Raji (cell line): Measurements from ENCODE around the gene SRCAP.
A peak's percentile ranks its signal among the peaks of the same experiment; 100 is the strongest.

Experiments
- POLR2A ChIP-seq: IDR thresholded peaks from 2 replicates; pipeline ENCODE4 v1.6.1; 2011; ENCODE audit warnings: low read depth, low read length, control low read depth; ENCODE audit not compliant: insufficient read depth

SRCAP gene

DNA sequence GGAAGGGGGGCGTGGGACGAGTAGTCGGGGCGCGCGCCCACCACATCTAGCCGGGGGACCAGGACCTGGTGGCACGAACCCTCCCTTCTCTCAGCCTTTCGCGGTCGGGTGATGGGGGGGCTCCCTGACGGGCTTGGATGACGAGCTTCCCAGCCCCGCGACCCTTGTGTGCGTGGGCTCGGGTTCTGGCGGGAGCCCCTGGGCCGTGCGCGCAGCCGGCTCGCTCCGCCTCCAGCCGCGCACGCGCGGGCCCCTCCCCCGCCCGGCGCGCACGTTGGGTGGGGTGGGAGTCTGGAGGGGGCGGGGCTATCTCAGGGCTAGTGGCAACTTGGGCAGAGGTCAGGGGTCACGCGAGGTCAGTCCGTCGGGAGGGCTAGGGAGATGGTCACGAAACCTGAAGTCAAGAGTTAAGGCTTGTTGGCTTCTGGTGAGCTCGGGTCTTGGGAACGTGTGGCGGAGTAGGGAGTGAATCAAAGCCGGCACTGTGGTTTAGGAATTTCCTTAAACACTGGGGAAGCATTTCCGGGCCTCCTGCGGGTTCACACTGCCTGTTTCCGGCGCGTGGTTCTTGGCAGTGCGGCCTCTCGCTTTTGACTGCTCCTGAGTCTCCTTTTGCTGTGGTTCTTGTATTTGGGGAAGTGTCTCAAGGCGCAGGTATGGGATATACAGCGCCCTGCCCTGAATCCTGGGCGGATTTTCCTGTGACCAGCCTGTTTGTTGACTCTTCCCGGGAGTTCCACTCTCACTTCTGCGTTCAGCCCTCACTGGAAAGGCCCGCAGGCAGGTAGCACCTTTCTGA, at the start of gene SRCAP:
Gene SRCAP, plus strand, starts transcription at position 356 of the 799 bp plus-strand sequence. CDS start 1,654 bp downstream, outside the sequence.
- peak; percentile 75 for TF ChIP-seq POLR2A

DNA sequence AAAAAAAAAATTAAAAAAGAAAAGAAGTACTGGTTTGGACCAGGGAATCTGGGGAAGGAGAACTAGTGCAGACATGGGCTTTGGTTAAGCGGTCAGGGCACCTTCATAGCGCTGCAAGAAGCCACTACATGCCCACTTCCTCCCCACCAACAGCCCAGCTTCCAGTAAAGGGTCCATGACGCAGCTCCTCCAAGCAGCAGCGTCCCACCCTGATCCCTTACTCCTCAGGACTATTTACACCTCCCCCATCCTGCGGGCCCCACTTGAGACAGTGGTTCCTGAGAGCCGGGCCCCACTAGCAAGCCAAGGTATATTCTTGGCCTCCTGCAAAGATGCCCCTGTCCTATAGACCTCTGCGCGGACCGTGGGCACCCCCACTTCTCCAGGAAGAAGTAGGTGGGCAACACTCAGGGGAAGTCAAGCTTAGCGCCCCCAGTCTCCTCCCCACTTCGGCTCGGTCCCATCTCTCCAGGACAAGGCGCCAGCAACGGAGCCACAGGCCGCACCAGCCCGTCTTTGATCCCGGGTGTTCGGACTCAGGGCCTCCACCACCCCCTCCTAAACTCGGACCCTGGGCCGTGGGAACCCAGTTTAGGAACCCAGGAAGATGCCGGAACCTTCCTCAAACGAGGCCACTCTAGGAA, 49.1 kb upstream of the SRCAP start:
- no peak for TF ChIP-seq POLR2A

DNA sequence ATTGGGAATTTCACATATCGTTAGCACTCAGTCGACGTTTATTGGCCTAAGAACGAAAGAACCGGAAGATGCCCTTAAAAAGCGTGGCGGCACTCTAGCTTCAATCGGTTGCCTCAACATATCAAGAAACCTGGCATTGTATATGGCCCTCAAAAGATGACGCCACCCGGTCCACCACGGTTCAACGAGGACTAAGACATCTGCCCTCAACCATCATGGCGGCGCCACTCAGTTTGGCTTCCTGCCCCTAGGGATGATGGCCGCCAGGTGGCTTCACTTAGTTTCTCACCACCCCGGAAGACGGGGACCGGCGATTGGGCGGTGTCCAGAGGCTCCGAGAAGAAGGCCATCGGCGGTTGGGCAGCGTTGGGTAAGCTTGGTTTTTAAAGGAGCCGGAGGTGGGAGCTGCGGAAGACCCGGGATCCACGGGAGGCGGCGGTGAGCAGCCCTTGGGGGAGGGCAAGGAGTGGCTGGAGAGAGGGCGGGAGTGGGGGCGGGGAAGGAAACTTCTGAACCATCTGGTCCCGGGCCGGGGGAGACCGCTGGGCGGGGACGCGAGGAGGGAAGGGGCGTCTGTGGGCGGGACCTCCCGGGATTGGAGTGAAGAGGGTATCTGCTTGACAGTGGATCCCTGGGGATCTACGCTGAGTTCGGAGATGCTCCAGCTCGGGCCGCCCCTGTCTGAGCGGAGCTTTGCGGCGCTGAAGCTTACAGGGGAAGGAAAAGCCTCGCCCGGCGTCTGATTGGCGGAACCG, 48.4 kb upstream of the SRCAP start, which contains the start of gene PRR14:
Gene PRR14, plus strand, starts transcription at position 592 of the 755 bp plus-strand sequence. CDS start 686 bp downstream, outside the sequence.
- peak; percentile 66 for TF ChIP-seq POLR2A

DNA sequence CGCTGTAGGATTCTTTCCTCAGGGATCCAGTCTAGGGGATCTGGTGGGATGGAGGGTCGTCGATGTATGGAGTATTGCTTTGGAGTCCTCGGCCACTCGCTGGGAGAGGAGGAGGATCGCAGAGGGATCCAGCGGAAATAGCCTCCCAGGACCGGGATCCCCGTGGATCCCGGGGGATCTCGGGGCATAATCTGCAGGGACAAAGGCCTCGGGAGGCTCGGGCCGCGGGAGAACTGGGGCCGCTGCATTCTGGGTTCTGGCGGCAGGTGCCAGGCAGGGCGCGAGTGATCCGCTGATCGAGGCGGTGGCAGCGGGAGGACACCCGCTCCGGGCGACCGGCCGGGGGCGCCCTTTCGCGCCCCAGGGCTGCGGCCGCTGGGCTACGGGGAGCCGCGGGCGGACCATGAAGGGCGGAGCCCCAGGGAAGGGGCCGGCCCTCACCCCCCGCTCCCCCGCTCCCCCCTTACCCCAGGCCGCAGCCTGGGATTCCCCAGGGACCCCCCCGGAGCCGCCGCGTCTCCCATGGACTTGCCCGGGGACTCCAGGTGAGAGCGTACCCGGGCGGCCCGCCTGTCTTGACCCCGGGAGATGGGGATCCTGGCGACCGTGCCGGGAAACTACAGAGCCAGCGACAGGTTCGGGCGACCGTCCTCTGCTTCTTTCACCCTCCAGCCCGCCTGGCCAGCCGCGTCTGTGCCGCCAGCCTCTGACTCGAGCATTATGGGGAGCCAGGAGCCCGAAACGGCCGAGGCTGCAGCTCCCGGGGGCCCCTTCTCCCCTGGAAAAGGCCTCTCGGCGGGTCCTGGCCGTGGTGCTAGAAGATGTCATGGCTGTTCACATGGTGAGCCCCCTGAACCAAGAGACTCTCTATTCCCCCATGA, 47.6 kb upstream of the SRCAP start:
- peak; percentile 53; the same call in 1 of the 2 replicates for TF ChIP-seq POLR2A

DNA sequence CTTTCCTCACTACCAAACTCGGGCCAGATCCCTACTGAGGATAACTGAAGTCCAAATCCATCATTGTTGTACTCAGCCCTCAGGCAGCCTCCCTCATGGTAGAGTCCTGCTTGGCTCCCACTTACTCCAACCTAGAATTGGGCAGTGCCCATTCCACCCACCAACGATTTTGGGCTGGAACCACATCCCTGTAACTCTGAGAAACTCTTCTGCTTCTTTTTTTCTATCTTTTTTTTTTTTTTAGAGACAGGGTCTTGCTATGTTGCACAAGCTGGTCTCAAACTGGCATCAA, 47.0 kb upstream of the SRCAP start:
- no peak for TF ChIP-seq POLR2A

DNA sequence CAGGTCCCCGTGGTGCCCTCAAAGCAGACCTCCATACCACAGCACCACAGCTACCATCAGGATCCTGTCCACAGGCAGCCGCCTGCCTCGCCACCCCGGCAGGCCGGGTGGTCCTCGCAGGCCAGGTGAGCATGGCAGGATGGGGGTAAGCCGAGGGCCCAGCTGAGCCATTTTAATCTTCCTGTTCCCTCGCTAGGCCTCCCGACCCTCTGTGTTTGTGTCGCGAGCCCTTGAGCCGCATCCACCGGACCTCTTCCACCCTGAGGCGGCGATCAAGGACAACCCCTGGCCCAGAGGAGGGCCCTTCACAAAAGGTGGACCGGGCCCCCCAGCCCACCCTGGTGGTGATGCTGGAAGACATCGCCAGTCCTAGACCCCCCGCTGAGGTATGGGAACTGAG, 46.3 kb upstream of the SRCAP start:
- TF ChIP-seq POLR2A, result no peak

DNA sequence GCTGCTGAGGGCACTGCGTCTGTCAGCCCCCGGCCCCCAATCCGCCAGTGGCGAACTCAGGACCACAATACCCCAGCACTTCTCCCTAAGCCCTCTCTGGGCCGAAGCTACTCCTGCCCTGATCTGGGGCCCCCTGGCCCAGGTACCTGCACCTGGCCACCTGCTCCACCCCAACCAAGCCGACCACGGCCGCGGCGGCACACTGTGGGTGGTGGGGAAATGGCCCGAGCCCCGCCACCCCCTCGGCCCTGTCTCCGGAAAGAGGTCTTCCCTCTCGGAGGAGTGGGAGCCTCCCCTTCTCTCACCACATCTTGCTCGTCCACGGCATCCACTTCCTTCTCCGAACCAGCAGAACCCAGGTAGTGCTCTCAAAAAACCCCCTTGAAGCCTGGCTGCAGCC, 44.1 kb upstream of the SRCAP start:
- TF ChIP-seq POLR2A, result no peak

DNA sequence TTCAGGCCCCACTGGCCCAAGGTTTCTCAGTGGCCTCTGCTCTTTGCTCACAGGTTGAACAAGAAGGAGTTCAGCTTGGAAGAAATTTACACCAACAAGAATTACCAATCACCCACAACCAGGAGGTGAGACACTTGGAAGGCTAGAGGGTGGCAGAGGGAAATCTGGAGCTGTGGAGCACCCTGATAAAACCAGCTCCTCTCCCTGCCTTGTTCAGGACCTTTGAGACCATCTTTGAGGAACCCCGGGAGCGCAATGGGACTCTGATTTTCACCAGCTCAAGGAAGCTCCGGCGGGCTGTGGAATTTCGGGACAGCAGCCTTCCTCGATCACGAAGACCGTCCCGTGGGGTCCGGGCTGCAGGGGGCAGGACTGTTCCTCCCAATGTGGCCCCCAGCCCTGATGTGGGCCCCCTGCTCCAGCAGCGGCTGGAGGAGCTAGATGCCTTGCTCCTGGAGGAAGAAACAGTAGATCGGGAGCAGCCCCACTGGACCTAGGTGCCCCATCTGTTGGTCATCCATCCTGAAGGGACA, 43.1 kb upstream of the SRCAP start:
- no peak for TF ChIP-seq POLR2A

DNA sequence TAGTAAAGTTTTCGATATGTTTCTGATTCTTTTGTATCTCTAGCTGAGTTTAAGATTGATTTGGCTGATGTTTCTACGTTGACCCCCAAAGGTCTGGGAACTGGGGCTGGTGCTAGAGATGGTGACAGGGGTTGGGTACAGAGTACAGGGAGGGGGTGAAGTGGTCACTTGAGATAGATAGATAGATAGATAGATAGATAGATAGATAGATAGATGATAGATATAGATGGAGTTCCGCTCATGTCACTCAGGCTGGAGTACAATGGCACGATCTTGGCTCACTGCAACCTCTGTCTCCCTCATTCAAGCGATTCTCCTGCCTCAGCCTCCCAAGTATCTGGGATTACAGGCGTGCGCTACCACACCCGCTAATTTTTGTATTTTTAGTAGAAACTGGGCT, 42.6 kb upstream of the SRCAP start:
- TF ChIP-seq POLR2A, result no peak

DNA sequence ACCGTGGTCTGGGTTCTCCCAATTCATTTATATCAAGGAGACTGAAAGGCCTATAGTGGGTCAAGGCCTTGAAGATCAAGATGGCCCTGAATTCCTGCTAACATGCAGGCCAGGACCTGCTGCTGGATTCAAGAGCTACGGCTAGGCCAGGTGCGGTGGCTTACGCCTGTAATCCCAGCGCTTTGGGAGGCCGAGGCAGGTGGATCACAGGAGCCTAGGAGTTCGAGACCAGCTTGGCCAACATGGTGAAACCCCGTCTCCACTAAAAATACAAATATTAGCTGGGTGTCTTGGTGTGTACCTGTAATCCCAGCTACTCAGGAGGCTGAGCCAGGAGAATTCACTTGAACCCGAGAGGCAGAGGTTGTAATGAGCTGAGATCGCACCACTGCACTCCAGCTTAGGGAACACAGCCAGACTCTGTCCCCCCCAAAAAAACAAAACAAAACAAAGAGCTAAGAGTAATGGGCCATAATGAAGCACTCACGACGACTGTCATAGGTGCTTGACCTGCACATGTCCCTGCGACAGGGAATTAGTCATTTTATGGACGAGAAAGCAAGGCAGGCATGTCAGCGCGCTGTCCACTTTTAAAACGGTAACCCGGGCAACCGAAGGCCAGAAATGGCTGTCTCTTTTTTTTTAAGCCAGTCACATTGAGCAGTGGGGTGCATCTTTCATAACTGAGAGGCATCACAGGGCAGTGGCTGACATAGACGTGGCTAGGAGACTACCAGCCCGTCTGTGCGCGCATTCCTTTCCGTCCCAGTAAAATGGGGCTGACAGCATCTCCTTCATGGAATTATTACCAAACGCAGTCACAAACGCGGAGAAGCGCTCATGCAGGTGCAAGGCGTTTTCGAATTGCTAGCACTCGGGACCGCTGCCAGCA, 41.8 kb upstream of the SRCAP start:
- no peak for TF ChIP-seq POLR2A

DNA sequence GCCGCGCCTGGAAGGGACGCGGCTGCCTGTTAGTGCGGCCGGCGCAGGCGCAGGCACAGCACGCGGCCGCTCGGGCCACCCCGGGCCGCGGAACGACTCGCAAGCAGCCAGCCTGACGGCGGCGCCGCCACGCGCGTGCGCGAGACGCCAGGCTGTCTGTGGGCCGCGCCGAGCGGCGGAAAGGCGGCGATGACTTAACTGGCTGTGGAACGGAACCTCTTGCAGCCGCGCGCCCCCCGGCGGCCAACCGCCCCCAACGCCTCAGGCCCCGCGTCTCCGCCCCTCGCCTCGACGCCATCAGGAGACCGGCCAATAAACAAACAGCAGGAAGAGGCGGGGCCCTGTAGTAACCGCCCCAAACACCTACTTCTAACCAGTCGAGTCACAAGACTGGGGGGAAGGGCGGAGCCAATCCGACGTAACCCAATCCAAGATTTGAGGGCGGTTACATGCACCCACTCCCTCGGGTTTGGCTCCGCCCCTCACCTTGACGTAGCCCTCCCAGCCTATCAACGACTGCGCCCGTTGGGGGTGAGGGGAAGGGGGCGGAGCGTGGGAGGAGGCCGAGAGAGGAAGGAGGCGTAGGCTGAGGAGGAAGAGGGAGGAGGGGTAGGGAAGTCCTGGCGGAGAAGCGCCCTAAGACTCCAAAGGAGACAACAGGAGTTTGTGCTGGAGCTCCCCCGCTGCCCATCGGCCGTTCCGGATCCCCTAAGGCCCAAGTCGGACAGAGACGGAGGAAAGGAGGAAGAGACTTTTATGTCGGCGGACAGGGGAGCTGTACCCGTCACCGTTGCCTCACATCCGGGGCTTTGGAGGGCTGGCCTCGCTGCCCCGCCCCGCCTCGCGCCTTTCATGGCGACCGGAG, 40.9 kb upstream of the SRCAP start, which contains the start of gene FBRS:
Gene FBRS, plus strand, starts transcription at position 566 of the 865 bp plus-strand sequence. CDS start 1,088 bp downstream, outside the sequence.
- TF ChIP-seq POLR2A, result peak; percentile 77

DNA sequence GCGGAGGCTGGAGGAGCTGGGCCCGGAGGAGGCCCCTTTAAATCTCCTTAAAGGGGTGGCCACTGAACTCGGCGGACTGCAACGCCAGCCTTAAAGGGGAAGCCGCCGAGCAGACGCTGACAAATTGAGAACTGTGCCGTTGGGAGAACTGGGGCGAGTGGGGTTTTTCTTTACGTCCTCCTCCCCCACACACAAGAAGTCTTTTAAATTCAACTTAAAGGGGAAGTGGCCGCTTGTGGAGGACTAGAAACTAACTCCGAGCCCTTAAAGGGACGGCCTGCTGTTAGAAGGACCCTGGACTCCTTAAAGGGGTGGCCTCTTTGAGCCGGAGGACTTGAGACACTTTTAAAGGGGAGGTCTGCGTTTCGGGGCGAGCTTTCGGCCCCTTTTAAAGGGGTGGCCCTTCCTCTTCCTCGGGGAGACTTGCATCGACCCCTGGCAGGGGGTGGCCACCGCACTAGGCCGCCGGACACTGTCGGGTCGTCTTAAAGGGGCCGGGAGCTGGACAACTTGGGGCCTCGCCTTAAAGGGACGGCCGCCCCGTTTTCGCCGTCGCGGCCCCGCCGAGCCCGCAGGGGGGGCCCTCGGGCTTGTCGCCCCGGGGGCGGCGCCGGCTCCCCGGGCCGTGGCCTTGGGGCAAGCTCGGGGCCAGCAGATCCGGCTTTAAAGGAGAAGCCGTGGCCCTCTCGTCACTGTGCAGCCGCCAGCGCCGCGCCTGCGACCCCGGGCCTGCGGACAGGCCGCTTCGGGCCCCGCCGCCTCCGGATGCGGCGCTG, 40.1 kb upstream of the SRCAP start:
- TF ChIP-seq POLR2A, result peak; percentile 33; the same call in 1 of the 2 replicates
